ENCODE results near the gene JAGN1. TPM values are rescaled to one million over a fixed set of nuclear protein-coding genes. Genes with fewer than 3 reads are reported as not detected.

Gene JAGN1
- total and polyA plus RNA-seq, 2 donors (not counting 1 experiment from before 2014, with no cell fraction given) = 20.3 to 25.7 TPM

- no peaks in the 10 kb centered on the region for H3K9me3 Mint-ChIP-seq (ENCODE audit: insufficient read depth)
- H3K27ac Mint-ChIP-seq = no peak overlapping the region
- Histone ChIP-seq H3K9ac (ENCODE audit: low read length) (no peak overlapping the region), H3K27me3 (replicated peaks in 1 of 4; ENCODE audit: control extremely low read depth in 1 of 4, control insufficient read depth in 3 of 4, insufficient read depth in 4 of 4, low read length in 3 of 4) (no peaks in the 10 kb centered on the region), H3K27ac (ENCODE audit: low read length in 2 of 2) (no peak overlapping the region), H3K79me2 (ENCODE audit: control insufficient read depth, insufficient read depth, low read length) (no peaks in the 10 kb centered on the region), H3K4me3 (ENCODE audit: control extremely low read depth in 1 of 5, extremely low read depth in 1 of 5, insufficient read depth in 1 of 5, low read depth in 2 of 5, low read length in 4 of 5) (no peak overlapping the region), H3K36me3 (replicated peaks in 1 of 2; ENCODE audit: control extremely low read depth in 1 of 2, control insufficient read depth in 1 of 2, extremely low read depth in 1 of 2, insufficient read depth in 2 of 2, low read length in 1 of 2) (no peaks in the 10 kb centered on the region), H4K20me1 (ENCODE audit: control insufficient read depth, insufficient read depth, low read length, poor library complexity, severe bottlenecking) (no peaks in the 10 kb centered on the region), H3K4me1 (ENCODE audit: control insufficient read depth in 2 of 2, insufficient read depth in 2 of 2, low read length in 2 of 2) (no peaks in the 10 kb centered on the region), H3K4me2 (replicated peaks; ENCODE audit: low read depth, low read length, poor library complexity, severe bottlenecking) (no peak overlapping the region), H2AFZ (ENCODE audit: insufficient read depth, low read depth, low read length, poor library complexity, severe bottlenecking) (no peak overlapping the region), H3K9me3 (ENCODE audit: control extremely low read depth in 1 of 3, control insufficient read depth in 2 of 3, insufficient read depth in 1 of 3, low read length in 2 of 3) (no peaks in the 10 kb centered on the region)
- H3K4me3 Mint-ChIP-seq = no peak overlapping the region
- 100% methylated on average over 3 of the region's 3 CpGs for WGBS (ENCODE audit: insufficient coverage)
- intact Hi-C loops (cut with micrococcal nuclease) = no loop called here
- ATAC-seq (ENCODE audit: low read depth) = no peak
- peaks cover 15% of the 10 kb centered on the region for H3K27me3 Mint-ChIP-seq
- ChIA-PET CTCF (no interaction called here), POLR2A (no interaction called here)
- TF ChIP-seq CTCF (IDR thresholded peaks at IDR 0.05) = no peak
- TF ChIP-seq EZH2 (IDR thresholded peaks at IDR 0.05; ENCODE audit: borderline replicate concordance, insufficient read depth, low read depth, low read length, poor library complexity, severe bottlenecking) = no peak
- no peaks in the 10 kb centered on the region for H3K4me1 Mint-ChIP-seq
- no peak for DNase-seq
Measured at GRCh38 chr3:9855594-9855993, 34.8 kb upstream of the JAGN1 start.

- intact Hi-C loops (cut with micrococcal nuclease) = no loop called here
- no peak for ATAC-seq (ENCODE audit: low read depth)
- no peak for TF ChIP-seq CTCF (IDR thresholded peaks at IDR 0.05)
- TF ChIP-seq EZH2 (IDR thresholded peaks at IDR 0.05; ENCODE audit: borderline replicate concordance, insufficient read depth, low read depth, low read length, poor library complexity, severe bottlenecking) = no peak
- H3K27ac ChIP-seq (ENCODE audit: low read length in 2 of 2) = no peak overlapping the region
- H3K27ac Mint-ChIP-seq = no peak overlapping the region
- H3K9ac ChIP-seq (ENCODE audit: low read length) = no peak overlapping the region
- ChIA-PET CTCF (no interaction called here), POLR2A (no interaction called here)
- no peaks in the 10 kb centered on the region for H3K36me3 ChIP-seq (replicated peaks in 1 of 2; ENCODE audit: control extremely low read depth in 1 of 2, control insufficient read depth in 1 of 2, extremely low read depth in 1 of 2, insufficient read depth in 2 of 2, low read length in 1 of 2)
- H3K27me3 Mint-ChIP-seq = peaks cover 7% of the 10 kb centered on the region
- H3K4me3 ChIP-seq (ENCODE audit: control extremely low read depth in 1 of 5, extremely low read depth in 1 of 5, insufficient read depth in 1 of 5, low read depth in 2 of 5, low read length in 4 of 5) = no peak overlapping the region
- H3K4me1 Mint-ChIP-seq = no peaks in the 10 kb centered on the region
- peaks cover 6 to 8% of the 10 kb centered on the region in 2 donors for H3K4me1 ChIP-seq (ENCODE audit: control insufficient read depth in 2 of 2, insufficient read depth in 2 of 2, low read length in 2 of 2)
- no peaks in the 10 kb centered on the region for H3K9me3 Mint-ChIP-seq (ENCODE audit: insufficient read depth)
- H3K4me2 ChIP-seq (replicated peaks; ENCODE audit: low read depth, low read length, poor library complexity, severe bottlenecking) = no peak overlapping the region
- H4K20me1 ChIP-seq (ENCODE audit: control insufficient read depth, insufficient read depth, low read length, poor library complexity, severe bottlenecking) = no peaks in the 10 kb centered on the region
- 90% methylated on average over 12 of the region's 12 CpGs for WGBS (ENCODE audit: insufficient coverage)
- H3K9me3 ChIP-seq (ENCODE audit: control extremely low read depth in 1 of 3, control insufficient read depth in 2 of 3, insufficient read depth in 1 of 3, low read length in 2 of 3) = no peaks in the 10 kb centered on the region
- no peak overlapping the region for H2AFZ ChIP-seq (ENCODE audit: insufficient read depth, low read depth, low read length, poor library complexity, severe bottlenecking)
- H3K79me2 ChIP-seq (ENCODE audit: control insufficient read depth, insufficient read depth, low read length) = no peaks in the 10 kb centered on the region
- peaks cover 0 to 22% (median 6%) of the 10 kb centered on the region in 4 experiments for H3K27me3 ChIP-seq (replicated peaks in 1 of 4; ENCODE audit: control extremely low read depth in 1 of 4, control insufficient read depth in 3 of 4, insufficient read depth in 4 of 4, low read length in 3 of 4)
- no peak for DNase-seq
- no peak overlapping the region for H3K4me3 Mint-ChIP-seq
Measured at GRCh38 chr3:9859530-9860025, 30.8 kb upstream of the JAGN1 start.

All from B cell (primary cell).